Measurements from ENCODE around the gene RNASE9.
"Not testable (repeated sequence)": the region's sequence is repeated elsewhere in the genome, so short reads cannot be mapped to it uniquely, and the experiment has no call there.

RNASE9 gene

DNA sequence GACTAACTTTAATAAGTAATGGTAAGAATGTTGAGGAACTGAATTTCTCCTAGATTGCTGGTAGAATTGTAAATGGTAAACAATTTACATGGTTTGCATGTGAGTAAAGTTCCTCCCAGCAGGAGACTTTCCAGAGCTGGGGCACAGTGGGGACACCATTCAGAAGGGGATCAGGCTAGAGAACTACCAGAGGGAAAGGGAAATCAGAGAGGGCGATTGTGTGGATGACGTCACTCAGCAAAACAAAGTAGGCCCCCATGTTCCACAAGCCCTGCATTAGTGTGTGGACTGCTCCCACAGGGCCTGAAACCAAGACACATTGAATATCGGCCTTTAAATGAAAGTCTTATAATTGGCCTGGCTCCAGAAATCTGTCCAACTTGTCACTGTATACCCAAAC lies 17.5 kb upstream of the RNASE9 start:
- no peak for DNase-seq (ENCODE audit: low read depth in 2 of 2)

- DNase-seq (ENCODE audit: low read depth in 2 of 2): not testable (repeated sequence)
Observed at GRCh38 chr14:20572382-20572990, 11.6 kb upstream of the RNASE9 start.

DNA sequence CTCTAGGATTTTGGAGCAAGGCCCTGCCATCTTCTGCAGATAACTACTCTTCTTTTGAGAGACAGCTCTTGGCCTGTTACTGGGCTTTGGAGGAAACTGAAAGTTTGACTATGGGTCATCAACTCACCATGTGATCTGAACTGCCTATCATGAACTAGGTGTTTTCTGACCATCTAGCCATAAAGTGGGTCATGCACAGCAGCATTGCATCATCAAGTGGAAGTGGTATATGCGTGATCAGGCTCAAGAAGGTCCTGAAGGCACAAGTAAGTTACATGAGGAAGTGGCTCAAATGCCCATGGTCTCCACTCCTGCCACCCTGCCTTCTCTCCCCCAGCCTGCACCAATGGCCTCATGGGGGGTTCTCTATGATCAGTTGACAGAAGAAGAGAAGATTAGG lies 9.9 kb upstream of the RNASE9 start:
- not testable (repeated sequence) for DNase-seq (ENCODE audit: low read depth in 2 of 2)

DNA sequence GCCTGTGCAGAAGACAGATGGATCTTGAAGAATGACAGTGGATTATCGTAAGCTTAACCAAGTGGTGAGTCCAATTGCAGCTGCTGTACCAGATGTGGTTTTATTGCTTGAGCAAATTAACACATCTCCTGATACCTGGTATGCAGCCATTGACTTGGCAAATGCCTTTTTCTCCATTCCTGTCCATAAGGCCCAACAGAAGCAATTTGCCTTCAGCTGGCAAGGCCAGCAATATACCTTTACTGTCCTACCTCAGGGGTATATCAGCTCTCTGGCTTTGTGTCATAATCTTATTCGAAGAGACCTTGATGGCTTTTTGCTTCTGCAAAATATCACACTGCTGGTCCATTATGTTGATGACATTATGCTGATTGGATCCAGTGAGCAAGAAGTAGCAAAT lies 9.0 kb upstream of the RNASE9 start:
- DNase-seq (ENCODE audit: low read depth in 2 of 2): not testable (repeated sequence)

GRCh38 chr14:20569066-20569465 lies 8.2 kb upstream of the RNASE9 start:
- DNase-seq (ENCODE audit: low read depth in 2 of 2): no peak

DNA sequence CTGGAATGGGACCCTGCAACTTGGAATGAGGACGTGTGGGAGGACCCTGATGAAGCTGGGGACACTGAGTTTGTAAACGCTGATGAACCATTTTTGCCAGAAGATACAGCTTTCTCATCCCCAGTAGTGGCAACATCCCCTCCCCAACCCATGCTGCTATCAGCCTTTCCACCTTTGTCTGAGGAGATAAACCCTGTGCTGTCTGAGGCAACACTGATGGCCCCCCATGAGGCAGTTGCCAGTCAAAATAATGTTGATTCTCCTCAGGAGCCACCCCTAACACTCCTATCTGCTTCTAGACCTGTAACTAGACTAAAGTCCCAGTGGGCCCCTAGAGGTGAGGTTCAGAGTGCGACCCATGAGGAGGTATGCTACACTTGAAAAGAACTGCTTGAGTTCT lies 7.5 kb upstream of the RNASE9 start:
- no peak for DNase-seq (ENCODE audit: low read depth in 2 of 2)

- DNase-seq (ENCODE audit: low read depth in 2 of 2): not testable (repeated sequence)
Observed at GRCh38 chr14:20567199-20567598, 6.4 kb upstream of the RNASE9 start.

GRCh38 chr14:20564501-20564997 lies 3.7 kb upstream of the RNASE9 start:
- no peak for DNase-seq (ENCODE audit: low read depth in 2 of 2)

GRCh38 chr14:20563971-20564370 lies 3.1 kb upstream of the RNASE9 start:
- no peak for DNase-seq (ENCODE audit: low read depth in 2 of 2)

DNA sequence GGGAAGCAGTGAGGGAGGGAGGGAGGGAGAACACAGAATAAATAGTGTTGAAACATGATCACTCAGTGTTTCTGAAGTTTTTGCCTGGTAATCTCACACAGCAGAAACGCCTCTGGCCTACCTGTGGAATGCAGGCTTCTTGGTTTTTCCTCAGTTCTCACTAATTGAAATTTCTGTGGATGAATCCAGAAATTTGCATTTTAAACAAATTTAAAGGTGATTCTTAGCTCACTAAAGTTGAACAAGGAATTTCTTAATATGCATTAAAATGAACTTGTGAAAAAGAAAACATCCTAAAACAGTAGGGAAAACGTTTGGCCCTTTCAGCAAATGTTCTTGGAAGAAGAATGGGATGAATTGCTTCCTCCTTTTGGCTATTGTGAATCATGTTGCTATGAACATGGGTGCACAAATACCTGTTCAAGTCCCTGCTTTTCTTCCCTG lies 1.4 kb downstream of the RNASE9 start:
- DNase-seq (ENCODE audit: low read depth in 2 of 2): no peak

GRCh38 chr14:20557212-20557542 lies 3.7 kb downstream of the RNASE9 start:
- DNase-seq (ENCODE audit: low read depth in 2 of 2): no peak

DNA sequence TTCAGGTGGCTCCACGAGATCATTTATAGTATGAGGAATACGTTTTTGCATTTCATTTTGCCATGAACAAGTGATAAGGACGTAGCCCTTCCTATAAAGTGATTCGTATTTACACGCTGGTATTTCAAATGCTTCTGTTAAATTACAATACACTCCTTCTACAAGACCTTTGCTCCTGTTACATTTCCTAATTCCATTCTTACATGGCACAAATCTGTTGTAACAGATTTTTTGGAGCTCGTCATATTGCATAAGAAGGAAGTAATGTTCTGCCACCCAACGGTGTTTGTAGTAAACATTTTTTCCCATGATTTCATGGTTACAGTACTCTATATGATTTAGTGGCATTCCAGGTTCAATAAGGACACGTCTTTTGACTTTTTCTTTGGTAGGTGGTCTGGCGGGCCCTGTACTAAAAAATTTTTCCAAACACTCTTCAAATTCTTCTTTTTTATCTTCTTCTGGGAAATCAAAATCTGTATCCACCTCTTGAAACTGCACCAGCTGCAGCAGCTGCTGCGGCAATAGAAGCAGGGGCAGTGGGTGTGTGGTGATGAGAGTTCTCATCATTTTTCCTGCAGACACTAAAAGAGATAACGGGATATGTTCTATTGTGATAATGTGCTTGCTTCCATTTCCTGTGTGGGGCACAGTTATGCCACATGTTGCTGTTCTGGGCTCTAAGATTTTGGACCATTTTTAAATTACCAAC lies 4.2 kb downstream of the RNASE9 start:
- DNase-seq (ENCODE audit: low read depth in 2 of 2): no peak

DNA sequence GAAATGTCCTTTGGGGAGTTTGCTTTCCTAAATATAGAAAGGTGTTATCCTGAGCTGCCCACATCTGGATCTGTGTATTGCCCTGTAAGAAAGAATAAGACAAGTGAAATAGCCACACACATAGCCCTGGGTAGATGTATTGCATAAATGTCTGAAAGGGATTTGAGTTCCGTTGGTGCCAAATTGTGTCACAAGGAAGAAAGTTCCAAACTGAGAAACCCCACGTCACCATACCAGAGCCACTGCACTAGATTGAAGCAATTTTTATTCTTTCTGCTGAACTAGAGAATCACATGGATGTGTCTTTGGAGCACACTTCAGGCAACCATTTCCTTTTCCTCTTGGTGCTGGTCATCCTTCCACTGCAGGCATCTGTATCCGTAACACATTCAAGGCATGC lies 5.0 kb downstream of the RNASE9 start:
- no peak for DNase-seq (ENCODE audit: low read depth in 2 of 2)

DNA sequence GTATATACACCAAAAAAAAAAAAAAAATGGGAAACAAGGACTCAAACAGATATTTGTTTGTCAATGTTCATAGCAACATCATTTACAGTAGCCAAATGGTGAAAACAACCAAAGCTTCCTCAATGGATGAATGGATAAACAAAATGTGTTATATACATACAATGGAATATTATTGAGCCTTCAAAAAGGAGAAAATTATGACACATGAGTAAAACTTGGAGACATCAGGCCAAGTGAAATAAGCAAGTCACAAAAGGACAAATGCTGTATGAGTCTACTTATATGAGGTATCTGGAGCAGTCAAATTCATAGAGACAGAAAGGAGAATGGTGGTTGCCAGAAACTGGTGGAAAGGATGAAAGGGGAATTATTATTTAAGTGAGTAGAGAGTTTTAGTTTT lies 7.8 kb downstream of the RNASE9 start:
- no peak for DNase-seq (ENCODE audit: low read depth in 2 of 2)

DNA sequence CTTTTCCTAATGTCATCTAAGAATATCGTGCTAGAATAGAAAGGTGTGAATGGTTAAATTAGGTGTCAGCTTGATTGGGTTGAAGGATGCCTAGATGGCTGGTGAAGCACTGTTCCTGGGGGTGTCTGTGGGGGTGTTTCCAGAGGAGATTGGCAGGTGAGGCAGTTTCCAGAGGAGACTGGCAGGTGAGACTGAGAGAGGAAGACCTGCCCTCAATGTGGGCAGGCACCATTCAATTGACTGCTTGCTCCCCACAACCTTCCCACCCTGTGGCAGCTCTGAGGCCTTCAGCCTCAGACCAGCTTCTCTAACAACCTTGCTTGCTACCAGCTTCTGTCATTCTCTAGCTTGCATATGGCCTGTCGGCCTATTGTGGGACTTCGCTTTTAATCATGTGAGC lies 9.2 kb downstream of the RNASE9 start:
- no peak for DNase-seq (ENCODE audit: low read depth in 2 of 2)

DNA sequence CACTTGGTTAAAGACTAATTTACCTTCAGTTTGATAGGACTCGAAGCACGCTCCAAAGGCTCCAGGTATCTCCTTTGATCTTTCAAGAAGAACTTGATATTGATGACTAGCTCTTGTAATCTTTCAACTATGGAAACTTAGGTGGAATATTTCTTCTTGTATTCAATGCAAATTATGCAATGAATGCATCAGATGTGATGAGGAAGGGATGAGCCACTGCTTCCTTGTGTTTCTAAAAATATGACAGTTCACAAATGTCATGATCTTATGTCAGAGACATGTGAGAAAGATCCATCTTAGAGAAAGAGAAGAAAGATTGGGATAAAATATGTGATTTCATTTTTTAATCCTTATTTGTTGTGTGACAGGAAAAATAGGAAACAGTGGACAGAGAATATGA lies 9.9 kb downstream of the RNASE9 start:
- DNase-seq (ENCODE audit: low read depth in 2 of 2): no peak

GRCh38 chr14:20548414-20549158 lies 12.3 kb downstream of the RNASE9 start:
- no peak for DNase-seq (ENCODE audit: low read depth in 2 of 2)

- no peak for DNase-seq (ENCODE audit: low read depth in 2 of 2)
Observed at GRCh38 chr14:20546877-20547276, 14.0 kb downstream of the RNASE9 start.

DNA sequence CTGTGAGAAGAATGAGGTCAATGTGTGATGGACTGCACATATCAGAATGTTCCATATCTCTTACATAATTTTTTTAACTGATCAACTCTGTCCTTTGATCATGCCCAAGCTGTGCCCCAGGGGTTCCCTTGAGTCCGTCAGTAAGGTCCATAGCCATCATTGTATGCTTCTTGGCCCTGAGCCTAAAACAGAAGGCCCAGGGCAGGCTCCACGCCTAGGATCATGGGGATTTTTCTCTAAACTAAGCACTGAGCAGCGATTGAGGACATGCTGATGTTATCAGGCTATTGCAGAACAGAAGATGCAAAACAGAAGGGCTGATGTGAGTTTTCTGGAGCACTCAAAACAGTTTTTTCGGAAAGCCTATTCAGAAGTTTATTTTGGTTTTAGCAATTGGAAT lies 20.9 kb downstream of the RNASE9 start:
- no peak for DNase-seq (ENCODE audit: low read depth in 2 of 2)

- DNase-seq (ENCODE audit: low read depth in 2 of 2): peak; percentile 31 to 53
Observed at GRCh38 chr14:20530771-20531571, 29.9 kb downstream of the RNASE9 start.

DNA sequence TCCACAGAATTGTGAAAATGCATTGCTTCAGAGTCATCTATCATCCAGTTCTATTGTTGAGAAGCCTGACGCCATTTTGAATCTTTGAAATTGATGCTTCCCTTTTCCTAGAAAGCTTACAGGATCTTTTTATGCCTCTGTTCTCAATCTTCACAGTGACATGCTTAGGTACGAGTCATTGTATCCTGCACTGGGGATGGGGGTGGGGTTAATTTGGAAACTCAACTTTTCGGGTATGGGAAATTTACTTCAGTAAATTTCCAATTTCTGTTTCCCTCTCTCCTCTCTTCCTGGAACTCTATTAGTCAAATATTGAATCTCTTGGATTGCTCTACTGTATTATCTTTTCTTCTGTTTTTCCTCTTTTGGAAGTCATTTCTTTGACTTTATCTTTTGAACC lies 31.0 kb downstream of the RNASE9 start:
- DNase-seq (ENCODE audit: low read depth in 2 of 2): no peak

DNA sequence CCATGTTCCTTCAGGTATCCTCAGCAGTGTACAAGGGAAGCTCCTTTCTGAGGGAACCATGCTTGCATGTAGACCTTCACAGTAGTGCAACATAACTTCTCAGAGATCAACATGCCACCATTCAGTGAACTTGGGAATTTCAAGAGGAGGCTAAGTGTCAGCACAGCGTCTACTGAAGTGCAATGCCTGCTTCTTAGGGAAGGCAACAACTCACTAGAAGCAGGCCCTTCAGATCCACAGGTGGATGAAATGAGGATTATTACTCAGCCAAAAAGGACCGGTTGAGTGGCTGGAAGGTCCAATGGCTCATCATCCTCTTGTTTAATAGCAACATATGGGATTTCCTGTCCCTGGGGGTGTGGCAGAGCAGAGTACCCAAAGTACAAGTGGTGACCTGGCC lies 36.8 kb downstream of the RNASE9 start:
- DNase-seq (ENCODE audit: low read depth in 2 of 2): no peak

Measured in stimulated activated CD8-positive, alpha-beta memory T cell treated with anti-CD3 and anti-CD28 coated beads, Interleukin-15, amount 100 ng/mL, for 4 hours (primary cell).